ENCODE results near the gene TARS3. TPM values are rescaled to one million over a fixed set of nuclear protein-coding genes. Genes with fewer than 3 reads are reported as not detected.

Gene TARS3
- total RNA-seq, 1 experiment from 2014 or later, result 9.5 TPM

GRCh38 chr15:101723874-101724674 is at the start of gene TARS3 (continued):
- TF ChIP-seq CTCF (IDR thresholded peaks at IDR 0.05), result no peak
- no peak for TF ChIP-seq ZMAT4 (CRISPR knock-in tag; IDR thresholded peaks at IDR 0.05)
- peak; percentile 60; the same call in 1 of the 2 replicates for TF ChIP-seq E2F5 (CRISPR knock-in tag; IDR thresholded peaks at IDR 0.05)
- TF ChIP-seq NR3C1 (CRISPR knock-in tag; conservative IDR thresholded peaks at IDR 0.05; ENCODE audit: low read depth), result no peak
- no peak for TF ChIP-seq USF2 (CRISPR knock-in tag; IDR thresholded peaks at IDR 0.05)
- no peak for TF ChIP-seq GRHL2 (CRISPR knock-in tag; IDR thresholded peaks at IDR 0.05; ENCODE audit: insufficient replicate concordance, severe bottlenecking)
- TF ChIP-seq MAX (CRISPR knock-in tag; IDR thresholded peaks at IDR 0.05), result peak; percentile 81; the same call in 1 of the 2 replicates
- TF ChIP-seq USF1 (CRISPR knock-in tag; IDR thresholded peaks at IDR 0.05), result peak; percentile 46; the same call in 1 of the 2 replicates
- peak; percentile 88 for TF ChIP-seq ZNF232 (CRISPR knock-in tag; IDR thresholded peaks at IDR 0.05)
- peak; percentile 48; the same call in 1 of the 2 replicates for TF ChIP-seq SMAD4 (CRISPR knock-in tag; IDR thresholded peaks at IDR 0.05)
- TF ChIP-seq AFF4 (CRISPR knock-in tag; IDR thresholded peaks at IDR 0.05; ENCODE audit: borderline replicate concordance), result no peak
- no peak for TF ChIP-seq ZNF532 (CRISPR knock-in tag; IDR thresholded peaks at IDR 0.05; ENCODE audit: borderline replicate concordance)
- TF ChIP-seq EMX1 (CRISPR knock-in tag; IDR thresholded peaks at IDR 0.05), result no peak
- TF ChIP-seq ETV6 (CRISPR knock-in tag; IDR thresholded peaks at IDR 0.05), result peak; percentile 70
- TF ChIP-seq ZNF121 (CRISPR knock-in tag; IDR thresholded peaks at IDR 0.05), result no peak
- TF ChIP-seq SOX15 (CRISPR knock-in tag; IDR thresholded peaks at IDR 0.05), result no peak
- peak; percentile 73 for TF ChIP-seq FOXK1 (CRISPR knock-in tag; IDR thresholded peaks at IDR 0.05)
- TF ChIP-seq ATF3 (CRISPR knock-in tag; conservative IDR thresholded peaks at IDR 0.05), result 0 out of 2 replicates have a peak, but pooled peaks have one; percentile 26
- peak; percentile 83; the same call in 1 of the 2 replicates for TF ChIP-seq NFE2L1 (CRISPR knock-in tag; IDR thresholded peaks at IDR 0.05)
- TF ChIP-seq ZNF425 (CRISPR knock-in tag; conservative IDR thresholded peaks at IDR 0.05), result no peak
- TF ChIP-seq KAT7 (CRISPR knock-in tag; IDR thresholded peaks at IDR 0.05; ENCODE audit: borderline replicate concordance), result peak; percentile 97
